Endothelial cell of umbilical vein (primary cell): ENCODE measurements around the gene HNRNPLL. TPM values are rescaled to one million over a fixed set of nuclear protein-coding genes. Genes with fewer than 3 reads are reported as not detected.
A peak's percentile ranks its signal among the peaks of the same experiment; 100 is the strongest.

Experiments
- BruUV-seq: library from RNA; stranded (reverse); fragments of 400-500 nt; replicated peaks from 2 replicates; lab custom pipeline; 2021; lab: Mats Ljungman, UMichigan
- CTCF ChIA-PET: fragments of 300-600, 350-600 bp; sonication (Branson Sonifier 250); formaldehyde crosslinking; loops from one replicate; lab custom pipeline; 2021; ENCODE audit warnings: antibody characterized with exemption, inconsistent platforms; lab: Charles Lee
- POLR2A ChIA-PET: fragments of 300-600, 350-600 bp; sonication (Branson Sonifier 250); formaldehyde crosslinking; loops from one replicate; lab custom pipeline; 2021; ENCODE audit warnings: antibody characterized with exemption, inconsistent platforms; lab: Charles Lee
- DNase-seq: peaks from one replicate; pipeline ENCODE4 v3.0.0-alpha.2; 2011; ENCODE audit warnings: low read depth, low spot score
- FAIRE-seq: peaks from 2 replicates; lab custom pipeline; 2011; peaks lifted over from hg19 to GRCh38; lab: Jason Lieb, UNC
- H2AFZ ChIP-seq: 2 replicates; pipeline ENCODE4 v1.6.0; 2012; ENCODE audit warnings: low read depth, low read length, control low read depth, inconsistent platforms
- H3K27ac ChIP-seq: 2 replicates; pipeline ENCODE4 v1.5.1; 2011; ENCODE audit warnings: low read depth, mild to moderate bottlenecking, control low read depth, low read length, moderate library complexity; ENCODE audit not compliant: insufficient read depth
- H3K27me3 ChIP-seq, 2 experiments: 2 replicates each; pipeline versions ENCODE4 v1.6.0 to v1.6.1; 2011; ENCODE audit warnings: low read length in 2 of 2, mixed read lengths in 1 of 2; ENCODE audit not compliant: control insufficient read depth in 2 of 2, insufficient read depth in 2 of 2
- H3K36me3 ChIP-seq, 2 experiments: 2 replicates in 1 of 2; 3 replicates in 1 of 2; pipeline ENCODE4 v1.5.1; 2011; ENCODE audit warnings: low read length in 2 of 2, mild to moderate bottlenecking in 1 of 2, moderate library complexity in 1 of 2; ENCODE audit not compliant: control insufficient read depth in 2 of 2, insufficient read depth in 2 of 2; ENCODE audit errors: extremely low read depth in 1 of 2
- H3K4me1 ChIP-seq: 3 replicates; pipeline ENCODE4 v1.5.1; 2011; ENCODE audit warnings: mild to moderate bottlenecking, low read length; ENCODE audit not compliant: control insufficient read depth, insufficient read depth; ENCODE audit errors: extremely low read depth
- H3K4me2 ChIP-seq: 2 replicates; pipeline ENCODE4 v1.6.1; 2011; ENCODE audit warnings: low read length, control low read depth, mixed read lengths; ENCODE audit not compliant: insufficient read depth
- H3K4me3 ChIP-seq, 3 experiments: fragments of 200-600 bp in 1 of 3; sonication (generic), shearing (Covaris generic) in 1 of 3; replicated peaks in 1 of 3; 2 replicates each; pipeline ENCODE4 v1.5.1; 2011 to 2016; ENCODE audit warnings: control low read depth in 3 of 3, low read length in 3 of 3, mild to moderate bottlenecking in 2 of 3, inconsistent platforms in 1 of 3, low read depth in 1 of 3, moderate library complexity in 1 of 3; ENCODE audit not compliant: insufficient read depth in 1 of 3
- H3K79me2 ChIP-seq: 2 replicates; pipeline ENCODE4 v1.6.0; 2012; ENCODE audit warnings: low read length, inconsistent platforms; ENCODE audit not compliant: control insufficient read depth, insufficient read depth
- H3K9ac ChIP-seq: replicated peaks from 2 replicates; pipeline ENCODE3; 2011; ENCODE audit warnings: low read length, control low read depth; ENCODE audit not compliant: insufficient read depth; ENCODE audit errors: extremely low read depth
- H3K9me1 ChIP-seq: replicated peaks from 3 replicates; pipeline ENCODE4 v1.6.0; 2011; ENCODE audit warnings: mild to moderate bottlenecking, low read length; ENCODE audit not compliant: control insufficient read depth, insufficient read depth; ENCODE audit errors: extremely low read depth
- H3K9me3 ChIP-seq: replicated peaks from 2 replicates; pipeline ENCODE4 v1.5.1; 2012; ENCODE audit warnings: low read length, inconsistent platforms; ENCODE audit not compliant: control insufficient read depth, insufficient read depth
- H4K20me1 ChIP-seq: replicated peaks from 2 replicates; pipeline ENCODE3; 2011; ENCODE audit warnings: mild to moderate bottlenecking, low read length; ENCODE audit not compliant: control insufficient read depth, insufficient read depth; ENCODE audit errors: extremely low read depth
- EZH2 ChIP-seq: IDR thresholded peaks from 2 replicates; pipeline ENCODE4 v1.6.1; 2012; ENCODE audit warnings: borderline replicate concordance, low read depth, mild to moderate bottlenecking, moderate library complexity, low read length, inconsistent platforms; ENCODE audit not compliant: severe bottlenecking
- FOS ChIP-seq: IDR thresholded peaks from 2 replicates; pipeline ENCODE4 v1.6.1; 2011; ENCODE audit warnings: mild to moderate bottlenecking, low read length, moderate library complexity, borderline replicate concordance; ENCODE audit not compliant: insufficient read depth
- GATA2 ChIP-seq: IDR thresholded peaks from 2 replicates; pipeline ENCODE4 v1.7.0; 2011; ENCODE audit warnings: low read depth, mild to moderate bottlenecking, moderate library complexity, mixed read lengths, low read length; ENCODE audit not compliant: insufficient read length, insufficient read depth
- JUN ChIP-seq: IDR thresholded peaks from 2 replicates; pipeline ENCODE4 v1.6.1; 2011; ENCODE audit warnings: borderline replicate concordance, low read depth; ENCODE audit not compliant: insufficient read length, insufficient read depth
- MYC ChIP-seq: IDR thresholded peaks from one replicate; pipeline ENCODE4 v1.6.1; 2011; ENCODE audit warnings: mild to moderate bottlenecking, low read depth, low read length
- POLR2A ChIP-seq: IDR thresholded peaks from 2 replicates; pipeline ENCODE4 v1.6.1; 2012; ENCODE audit warnings: low read depth, mild to moderate bottlenecking, control low read depth, low read length
- POLR2AphosphoS5 ChIP-seq: IDR thresholded peaks from 2 replicates; pipeline ENCODE4 v1.6.1; 2012; ENCODE audit warnings: low read depth, mild to moderate bottlenecking, control low read depth, low read length, moderate library complexity; ENCODE audit not compliant: insufficient read depth
- dilution Hi-C: fragments of 300-500 bp; cut with MboI; formaldehyde crosslinking; loops from one replicate; pipeline ENCODE4 v1.15.0; 2019; ENCODE audit warnings: low sequenced_read_pairs; ENCODE audit not compliant: extremely low pct_ligation_motif_present
- intact Hi-C: fragments of 100-400 bp; cut with micrococcal nuclease; formaldehyde crosslinking; loops from one replicate; pipeline ENCODE4 v1.10.0; 2022
- polyA plus RNA-seq, 4 experiments: library from polyadenylated mRNA; depleted of rRNA in 3 of 4; stranded (reverse) in 3 of 4; unstranded in 1 of 4; fragments of >200 nt; gene quantifications; 2 replicates each; pipeline versions ENCODE4 v1.2.1 to v1.2.3, GENCODE V29; 2011 to 2012; ENCODE audit warnings: missing spikeins in 1 of 4
- total RNA-seq: library from RNA; stranded (reverse); gene quantifications from 2 replicates; pipeline ENCODE4 v1.2.3, GENCODE V29; 2021
- TF ChIP-seq, protein P1 (sequence below): IDR thresholded peaks from 2 replicates; pipeline ENCODE4 v1.6.1; 2011; ENCODE audit not compliant: insufficient read depth, insufficient read length
- TF ChIP-seq, protein P2 (sequence below), 2 donors: IDR thresholded peaks; 1 replicate in 1 of 2; 2 replicates in 1 of 2; pipeline ENCODE4 v1.5.1; 2011; ENCODE audit warnings: low read length in 2 of 2, mild to moderate bottlenecking in 2 of 2, moderate library complexity in 2 of 2, control low read depth in 1 of 2, inconsistent platforms in 1 of 2, low read depth in 1 of 2; ENCODE audit not compliant: insufficient read depth in 1 of 2; ENCODE audit errors: extremely low read depth in 1 of 2

Gene HNRNPLL
- total and polyA plus RNA-seq, 2 donors (not counting 3 experiments of a cell fraction or from before 2014, with no cell fraction given) = 19.8 to 56.2 TPM

DNA sequence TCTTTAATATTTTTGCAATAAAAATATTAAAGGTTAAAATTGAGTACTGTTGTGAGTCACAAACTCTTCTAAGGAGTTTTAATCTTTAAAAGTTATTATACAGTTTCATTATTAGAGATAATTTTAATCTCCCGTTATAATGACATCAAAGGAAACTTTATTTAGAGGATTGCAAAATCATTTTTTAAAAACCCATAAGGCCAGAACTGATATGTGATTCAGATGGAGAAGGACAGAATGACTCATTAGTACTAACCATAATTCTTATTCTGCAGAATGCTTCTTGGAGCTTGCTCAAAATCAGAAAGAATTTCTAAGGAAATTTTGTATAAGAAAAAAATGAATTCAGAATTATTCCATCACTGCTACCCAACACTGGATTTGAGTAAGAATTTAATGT lies 12.5 kb upstream of the HNRNPLL start:
- ChIA-PET POLR2A (no interaction called here), CTCF (no interaction called here)
- no peaks in the 10 kb centered on the region for H3K4me1 ChIP-seq
- H2AFZ ChIP-seq = no peak overlapping the region
- no peaks in the 10 kb centered on the region for H3K36me3 ChIP-seq
- H3K9me1 ChIP-seq = no peaks in the 10 kb centered on the region
- no peak overlapping the region for H3K4me2 ChIP-seq
- H3K27me3 ChIP-seq = peaks cover 1 to 5% of the 10 kb centered on the region in 2 experiments
- TF ChIP-seq FOS = peak; percentile 24
- TF ChIP-seq JUN = no peak
- TF ChIP-seq, protein P1, sequence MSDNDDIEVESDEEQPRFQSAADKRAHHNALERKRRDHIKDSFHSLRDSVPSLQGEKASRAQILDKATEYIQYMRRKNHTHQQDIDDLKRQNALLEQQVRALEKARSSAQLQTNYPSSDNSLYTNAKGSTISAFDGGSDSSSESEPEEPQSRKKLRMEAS = no peak
- dilution Hi-C loops = no loop called here
- no peaks in the 10 kb centered on the region for H4K20me1 ChIP-seq
- no peak overlapping the region for H3K9ac ChIP-seq
- H3K79me2 ChIP-seq = no peaks in the 10 kb centered on the region
- BruUV-seq = no TSS peak
- H3K4me3 ChIP-seq = no peak overlapping the region
- FAIRE-seq (peak; percentile 35), DNase-seq (no peak)
- H3K27ac ChIP-seq = no peak overlapping the region
- intact Hi-C loops = no loop called here
- no peaks in the 10 kb centered on the region for H3K9me3 ChIP-seq

DNA sequence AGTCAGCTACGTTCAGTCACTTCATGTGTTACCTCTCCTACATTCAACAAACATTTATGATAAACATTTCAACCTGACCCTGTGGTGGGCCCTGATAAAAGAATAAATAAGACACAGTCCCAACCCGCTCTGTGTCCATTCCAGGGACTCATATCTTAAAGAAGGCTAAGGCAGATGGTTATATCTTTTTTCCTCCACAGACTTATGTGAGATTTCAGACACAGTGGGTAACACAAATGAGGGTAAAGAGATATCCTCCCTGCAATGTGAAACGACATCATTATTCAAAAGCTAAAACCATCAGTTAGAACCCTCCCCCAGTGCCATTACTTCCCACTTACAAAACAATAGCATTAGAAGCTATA lies 11.1 kb upstream of the HNRNPLL start:
- no peak for FAIRE-seq
- CTCF ChIA-PET = interaction anchor here (0.7 kb wide), 1 partner anchor 10 kb away, joined by 3 read pairs; no protein-coding TSS in a partner anchor

More for the DNA sequence above, 11.1 kb upstream of the HNRNPLL start:
- BruUV-seq = no TSS peak
- Histone ChIP-seq H3K4me2 (no peak overlapping the region), H3K4me1 (no peaks in the 10 kb centered on the region), H3K79me2 (no peaks in the 10 kb centered on the region), H3K9me1 (no peaks in the 10 kb centered on the region), H3K4me3 (no peak overlapping the region), H3K27me3 (peaks cover 1 to 5% of the 10 kb centered on the region in 2 experiments), H3K27ac (no peak overlapping the region), H3K9me3 (no peaks in the 10 kb centered on the region), H3K36me3 (no peaks in the 10 kb centered on the region), H4K20me1 (no peaks in the 10 kb centered on the region), H2AFZ (no peak overlapping the region), H3K9ac (no peak overlapping the region)
- no peak for DNase-seq
- dilution Hi-C loops (no loop called here), intact Hi-C loops (no loop called here)
- TF ChIP-seq GATA2 = no peak
- no peak for TF ChIP-seq POLR2AphosphoS5
- TF ChIP-seq JUN = no peak
- TF ChIP-seq, protein P2, sequence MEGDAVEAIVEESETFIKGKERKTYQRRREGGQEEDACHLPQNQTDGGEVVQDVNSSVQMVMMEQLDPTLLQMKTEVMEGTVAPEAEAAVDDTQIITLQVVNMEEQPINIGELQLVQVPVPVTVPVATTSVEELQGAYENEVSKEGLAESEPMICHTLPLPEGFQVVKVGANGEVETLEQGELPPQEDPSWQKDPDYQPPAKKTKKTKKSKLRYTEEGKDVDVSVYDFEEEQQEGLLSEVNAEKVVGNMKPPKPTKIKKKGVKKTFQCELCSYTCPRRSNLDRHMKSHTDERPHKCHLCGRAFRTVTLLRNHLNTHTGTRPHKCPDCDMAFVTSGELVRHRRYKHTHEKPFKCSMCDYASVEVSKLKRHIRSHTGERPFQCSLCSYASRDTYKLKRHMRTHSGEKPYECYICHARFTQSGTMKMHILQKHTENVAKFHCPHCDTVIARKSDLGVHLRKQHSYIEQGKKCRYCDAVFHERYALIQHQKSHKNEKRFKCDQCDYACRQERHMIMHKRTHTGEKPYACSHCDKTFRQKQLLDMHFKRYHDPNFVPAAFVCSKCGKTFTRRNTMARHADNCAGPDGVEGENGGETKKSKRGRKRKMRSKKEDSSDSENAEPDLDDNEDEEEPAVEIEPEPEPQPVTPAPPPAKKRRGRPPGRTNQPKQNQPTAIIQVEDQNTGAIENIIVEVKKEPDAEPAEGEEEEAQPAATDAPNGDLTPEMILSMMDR (IDR thresholded peaks at IDR 0.05; ENCODE audit: extremely low read depth in 1 of 2, insufficient read depth in 1 of 2, low read depth in 1 of 2, low read length in 2 of 2) = no peak
- TF ChIP-seq POLR2A = no peak
- no peak for TF ChIP-seq MYC
- no peak for TF ChIP-seq FOS
- TF ChIP-seq EZH2 = no peak
- TF ChIP-seq, protein P1 = no peak
- POLR2A ChIA-PET = no interaction called here
